Liver (tissue), 9 donors: ENCODE data around the gene TPCN1. TPM values are rescaled to one million over a fixed set of nuclear protein-coding genes. Genes with fewer than 3 reads are reported as not detected.

Experiments used
- DNase-seq: peaks from one replicate; pipeline ENCODE4 v3.0.0-alpha.2; 2017; ENCODE audit warnings: low spot score
- H3K27ac ChIP-seq, 2 donors: one replicate each; pipeline ENCODE4 v1.7.0; 2013; ENCODE audit warnings: inconsistent platforms in 2 of 2, low read length in 2 of 2, control low read depth in 1 of 2, low read depth in 1 of 2, mild to moderate bottlenecking in 1 of 2
- H3K27me3 ChIP-seq, 4 donors: one replicate each; pipeline versions ENCODE4 v1.6.1 to v1.7.0; 2013; ENCODE audit warnings: low read length in 3 of 4, inconsistent platforms in 1 of 4, mild to moderate bottlenecking in 1 of 4, moderate library complexity in 1 of 4; ENCODE audit not compliant: control insufficient read depth in 4 of 4, insufficient read depth in 4 of 4
- H3K36me3 ChIP-seq, 4 donors: one replicate each; pipeline versions ENCODE4 v1.6.1 to v1.7.0; 2013; ENCODE audit warnings: low read length in 3 of 4, mild to moderate bottlenecking in 3 of 4, low read depth in 1 of 4, moderate library complexity in 1 of 4; ENCODE audit not compliant: control insufficient read depth in 4 of 4, insufficient read depth in 3 of 4
- H3K4me1 ChIP-seq, 4 donors: one replicate each; pipeline versions ENCODE4 v1.6.1 to v1.7.0; 2013; ENCODE audit warnings: low read length in 3 of 4, mild to moderate bottlenecking in 3 of 4, moderate library complexity in 1 of 4; ENCODE audit not compliant: control insufficient read depth in 4 of 4, insufficient read depth in 4 of 4
- H3K4me3 ChIP-seq, 3 donors: one replicate each; pipeline versions ENCODE4 v1.6.1 to v1.7.0; 2013; ENCODE audit warnings: low read length in 3 of 3, control low read depth in 1 of 3, low read depth in 1 of 3, mild to moderate bottlenecking in 1 of 3
- H3K9ac ChIP-seq, 2 donors: one replicate each; pipeline ENCODE4 v1.7.0; 2013; ENCODE audit warnings: low read length in 2 of 2, mild to moderate bottlenecking in 2 of 2, moderate library complexity in 2 of 2, control low read depth in 1 of 2, low read depth in 1 of 2
- H3K9me3 ChIP-seq, 4 donors: one replicate each; pipeline versions ENCODE4 v1.6.1 to v1.7.0; 2013; ENCODE audit warnings: low read length in 3 of 4; ENCODE audit not compliant: control insufficient read depth in 4 of 4
- ATF3 ChIP-seq: IDR thresholded peaks from 2 replicates; pipeline ENCODE4 v1.6.1; 2016; ENCODE audit warnings: antibody characterized with exemption
- CTCF ChIP-seq: fragments of 150-350 bp; IDR thresholded peaks from 2 replicates; pipeline ENCODE4 v1.5.1; 2017; ENCODE audit warnings: improper control_type of control experiment, low read depth, low read length; ENCODE audit not compliant: missing input control
- EGR1 ChIP-seq, 2 donors: IDR thresholded peaks; 2 replicates each; pipeline ENCODE4 v1.6.1; 2016 to 2018; ENCODE audit warnings: antibody characterized with exemption in 2 of 2, low read depth in 2 of 2
- FOXA1 ChIP-seq: IDR thresholded peaks from 2 replicates; pipeline ENCODE4 v1.6.1; 2016; ENCODE audit warnings: antibody characterized with exemption
- FOXA2 ChIP-seq: IDR thresholded peaks from 2 replicates; pipeline ENCODE4 v1.6.1; 2016; ENCODE audit warnings: antibody characterized with exemption
- GABPA ChIP-seq, 2 donors: IDR thresholded peaks in 1 of 2; conservative IDR thresholded peaks in 1 of 2; 2 replicates each; pipeline ENCODE4 v1.6.1; 2016; ENCODE audit warnings: antibody characterized with exemption in 2 of 2, mild to moderate bottlenecking in 1 of 2, moderate library complexity in 1 of 2
- HNF4A ChIP-seq, 2 donors: conservative IDR thresholded peaks; 2 replicates each; pipeline ENCODE4 v1.6.1; 2016; ENCODE audit warnings: antibody characterized with exemption in 2 of 2, mild to moderate bottlenecking in 2 of 2
- HNF4G ChIP-seq: IDR thresholded peaks from 2 replicates; pipeline ENCODE4 v1.6.1; 2016; ENCODE audit warnings: antibody characterized with exemption
- JUND ChIP-seq, 2 donors: IDR thresholded peaks; 2 replicates each; pipeline ENCODE4 v1.6.1; 2016; ENCODE audit warnings: antibody characterized with exemption in 2 of 2
- MAX ChIP-seq: IDR thresholded peaks from 2 replicates; pipeline ENCODE4 v1.6.1; 2016; ENCODE audit warnings: antibody characterized with exemption
- NR2F2 ChIP-seq: IDR thresholded peaks from 2 replicates; pipeline ENCODE4 v1.6.1; 2016; ENCODE audit warnings: antibody characterized with exemption
- RXRA ChIP-seq, 2 donors: IDR thresholded peaks; 2 replicates each; pipeline ENCODE4 v1.6.1; 2017 to 2018; ENCODE audit warnings: antibody characterized with exemption in 2 of 2, mild to moderate bottlenecking in 1 of 2
- SP1 ChIP-seq: IDR thresholded peaks from 2 replicates; pipeline ENCODE4 v1.6.1; 2018; ENCODE audit warnings: antibody characterized with exemption, mild to moderate bottlenecking
- TAF1 ChIP-seq: conservative IDR thresholded peaks from 2 replicates; pipeline ENCODE4 v1.6.1; 2016; ENCODE audit warnings: antibody characterized with exemption, mild to moderate bottlenecking
- YY1 ChIP-seq: IDR thresholded peaks from 2 replicates; pipeline ENCODE4 v1.6.1; 2016; ENCODE audit warnings: antibody characterized with exemption, mild to moderate bottlenecking
- WGBS: extraction: QIAGEN DNeasy Blood & Tissue Kit; methylation state at CpG from one replicate; pipeline ENCODE4 v1.1.7; 2013; 5-methylcytosine and 5-hydroxymethylcytosine counted together
- polyA plus RNA-seq, 2 donors: library from polyadenylated mRNA; stranded (reverse) in 1 of 2; unstranded in 1 of 2; fragments of 200-250 nt in 1 of 2; fragments of >200 nt in 1 of 2; fragmentation: Nextera tagmentation in 1 of 2; extraction: Ambion mirVana in 1 of 2; gene quantifications; one replicate each; pipeline versions ENCODE4 v1.2.1 to v1.2.3, GENCODE V29; 2013 to 2015
- total RNA-seq, 2 donors: library from RNA; depleted of rRNA; stranded (reverse); fragments of >200 nt; gene quantifications; one replicate each; pipeline ENCODE4 v1.2.3, GENCODE V29; 2014
- TF ChIP-seq, protein P1 (sequence below): IDR thresholded peaks from 2 replicates; pipeline ENCODE4 v1.6.1; 2016; ENCODE audit warnings: antibody characterized with exemption, mild to moderate bottlenecking
- TF ChIP-seq, protein P2 (sequence below): IDR thresholded peaks from 2 replicates; pipeline ENCODE4 v1.6.1; 2016; ENCODE audit warnings: antibody characterized with exemption
- donor health status: healthy.
- donor health status: healthy.
- donor health status: healthy.
- donor health status: healthy.
- donor health status: healthy.

TPCN1 gene
- total and polyA plus RNA-seq, 4 donors = 8.6 to 19.2 (median 13.7) TPM

GRCh38 chr12:113315358-113315757 is 94.1 kb downstream of the TPCN1 start:
- no peak for DNase-seq
- Histone ChIP-seq H3K36me3 (peaks cover 6 to 51% (median 27%) of the 10 kb centered on the region in 4 donors), H3K9ac (no peak overlapping the region), H3K4me1 (no peaks in the 10 kb centered on the region), H3K9me3 (no peaks in the 10 kb centered on the region), H3K27ac (no peak overlapping the region), H3K4me3 (no peak overlapping the region), H3K27me3 (no peaks in the 10 kb centered on the region)
- TF ChIP-seq EGR1 (IDR thresholded peaks at IDR 0.05; ENCODE audit: low read depth in 2 of 2) (no peak), FOXA2 (no peak), HNF4G (no peak), JUND (IDR thresholded peaks at IDR 0.05) (no peak), SP1 (no peak), FOXA1 (no peak), NR2F2 (no peak), MAX (no peak), YY1 (no peak), CTCF (no peak)
- TF ChIP-seq, protein P1, sequence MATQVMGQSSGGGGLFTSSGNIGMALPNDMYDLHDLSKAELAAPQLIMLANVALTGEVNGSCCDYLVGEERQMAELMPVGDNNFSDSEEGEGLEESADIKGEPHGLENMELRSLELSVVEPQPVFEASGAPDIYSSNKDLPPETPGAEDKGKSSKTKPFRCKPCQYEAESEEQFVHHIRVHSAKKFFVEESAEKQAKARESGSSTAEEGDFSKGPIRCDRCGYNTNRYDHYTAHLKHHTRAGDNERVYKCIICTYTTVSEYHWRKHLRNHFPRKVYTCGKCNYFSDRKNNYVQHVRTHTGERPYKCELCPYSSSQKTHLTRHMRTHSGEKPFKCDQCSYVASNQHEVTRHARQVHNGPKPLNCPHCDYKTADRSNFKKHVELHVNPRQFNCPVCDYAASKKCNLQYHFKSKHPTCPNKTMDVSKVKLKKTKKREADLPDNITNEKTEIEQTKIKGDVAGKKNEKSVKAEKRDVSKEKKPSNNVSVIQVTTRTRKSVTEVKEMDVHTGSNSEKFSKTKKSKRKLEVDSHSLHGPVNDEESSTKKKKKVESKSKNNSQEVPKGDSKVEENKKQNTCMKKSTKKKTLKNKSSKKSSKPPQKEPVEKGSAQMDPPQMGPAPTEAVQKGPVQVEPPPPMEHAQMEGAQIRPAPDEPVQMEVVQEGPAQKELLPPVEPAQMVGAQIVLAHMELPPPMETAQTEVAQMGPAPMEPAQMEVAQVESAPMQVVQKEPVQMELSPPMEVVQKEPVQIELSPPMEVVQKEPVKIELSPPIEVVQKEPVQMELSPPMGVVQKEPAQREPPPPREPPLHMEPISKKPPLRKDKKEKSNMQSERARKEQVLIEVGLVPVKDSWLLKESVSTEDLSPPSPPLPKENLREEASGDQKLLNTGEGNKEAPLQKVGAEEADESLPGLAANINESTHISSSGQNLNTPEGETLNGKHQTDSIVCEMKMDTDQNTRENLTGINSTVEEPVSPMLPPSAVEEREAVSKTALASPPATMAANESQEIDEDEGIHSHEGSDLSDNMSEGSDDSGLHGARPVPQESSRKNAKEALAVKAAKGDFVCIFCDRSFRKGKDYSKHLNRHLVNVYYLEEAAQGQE = no peak
- WGBS = 92% methylated on average over 9 of the region's 9 CpGs

GRCh38 chr12:113316155-113316554 is 94.9 kb downstream of the TPCN1 start:
- Histone ChIP-seq H3K27ac (no peak overlapping the region), H3K9me3 (no peaks in the 10 kb centered on the region), H3K27me3 (no peaks in the 10 kb centered on the region), H3K4me3 (no peak overlapping the region), H3K9ac (no peak overlapping the region), H3K36me3 (peaks cover 9 to 55% (median 27%) of the 10 kb centered on the region in 4 donors), H3K4me1 (no peaks in the 10 kb centered on the region)
- 96% methylated on average over 7 of the region's 7 CpGs for WGBS
- DNase-seq = no peak
- TF ChIP-seq FOXA1 = no peak
- TF ChIP-seq ATF3 = no peak
- no peak for TF ChIP-seq EGR1 (IDR thresholded peaks at IDR 0.05; ENCODE audit: low read depth in 2 of 2)
- no peak for TF ChIP-seq TAF1

DNA sequence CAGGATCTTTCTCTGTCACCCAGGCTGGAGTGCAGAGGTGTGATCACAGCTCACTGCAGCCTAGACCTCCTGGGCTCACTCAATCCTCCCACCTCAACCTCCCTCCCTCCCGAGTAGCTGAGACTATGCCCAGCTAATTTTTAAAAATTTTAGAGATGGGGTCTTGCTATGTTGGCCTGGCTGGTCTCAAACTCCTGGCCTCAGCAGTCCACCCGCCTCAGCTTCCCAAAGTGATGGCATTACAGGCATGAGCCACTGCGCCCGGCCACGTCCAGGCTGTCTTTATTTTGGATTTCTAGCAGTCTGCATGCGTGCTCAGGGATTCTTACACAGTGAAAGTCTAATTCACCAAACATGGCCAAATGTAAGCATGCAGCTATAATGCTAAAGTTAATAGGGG is 95.9 kb downstream of the TPCN1 start:
- no peak for DNase-seq
- Histone ChIP-seq H3K4me3 (no peak overlapping the region), H3K4me1 (no peaks in the 10 kb centered on the region), H3K9ac (no peak overlapping the region), H3K27ac (no peak overlapping the region), H3K36me3 (peaks cover 9 to 53% (median 28%) of the 10 kb centered on the region in 4 donors), H3K27me3 (no peaks in the 10 kb centered on the region), H3K9me3 (no peaks in the 10 kb centered on the region)
- 95% methylated on average over 6 of the region's 6 CpGs for WGBS
- TF ChIP-seq SP1 (no peak), MAX (no peak), FOXA2 (no peak), GABPA (IDR thresholded peaks at IDR 0.05 in 1 of 2, conservative IDR thresholded peaks at IDR 0.05 in 1 of 2) (no peak), FOXA1 (no peak), YY1 (no peak), JUND (IDR thresholded peaks at IDR 0.05) (no peak), EGR1 (IDR thresholded peaks at IDR 0.05; ENCODE audit: low read depth in 2 of 2) (no peak), CTCF (no peak), HNF4A (conservative IDR thresholded peaks at IDR 0.05) (no peak), RXRA (IDR thresholded peaks at IDR 0.05) (no peak), ATF3 (no peak), TAF1 (no peak)
- TF ChIP-seq, protein P2, sequence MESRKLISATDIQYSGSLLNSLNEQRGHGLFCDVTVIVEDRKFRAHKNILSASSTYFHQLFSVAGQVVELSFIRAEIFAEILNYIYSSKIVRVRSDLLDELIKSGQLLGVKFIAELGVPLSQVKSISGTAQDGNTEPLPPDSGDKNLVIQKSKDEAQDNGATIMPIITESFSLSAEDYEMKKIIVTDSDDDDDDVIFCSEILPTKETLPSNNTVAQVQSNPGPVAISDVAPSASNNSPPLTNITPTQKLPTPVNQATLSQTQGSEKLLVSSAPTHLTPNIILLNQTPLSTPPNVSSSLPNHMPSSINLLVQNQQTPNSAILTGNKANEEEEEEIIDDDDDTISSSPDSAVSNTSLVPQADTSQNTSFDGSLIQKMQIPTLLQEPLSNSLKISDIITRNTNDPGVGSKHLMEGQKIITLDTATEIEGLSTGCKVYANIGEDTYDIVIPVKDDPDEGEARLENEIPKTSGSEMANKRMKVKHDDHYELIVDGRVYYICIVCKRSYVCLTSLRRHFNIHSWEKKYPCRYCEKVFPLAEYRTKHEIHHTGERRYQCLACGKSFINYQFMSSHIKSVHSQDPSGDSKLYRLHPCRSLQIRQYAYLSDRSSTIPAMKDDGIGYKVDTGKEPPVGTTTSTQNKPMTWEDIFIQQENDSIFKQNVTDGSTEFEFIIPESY = no peak
